Common myeloid progenitor, CD34-positive (primary cell): ENCODE data around the gene SMTNL2.
A peak's percentile ranks its signal among the peaks of the same experiment; 100 is the strongest.
"Not testable (repeated sequence)": the region's sequence is repeated elsewhere in the genome, so short reads cannot be mapped to it uniquely, and the experiment has no call there.

ENCODE experiments used
- CTCF ChIA-PET: fragments of 350-600 bp; sonication (Branson Sonifier 250); formaldehyde crosslinking; loops from one replicate; lab custom pipeline; 2021; ENCODE audit warnings: antibody characterized with exemption; lab: Charles Lee
- POLR2A ChIA-PET: fragments of 350-600 bp; sonication (Branson Sonifier 250); formaldehyde crosslinking; loops from one replicate; lab custom pipeline; 2021; ENCODE audit warnings: antibody characterized with exemption; lab: Charles Lee
- DNase-seq, 3 donors: peaks; one replicate each; pipeline versions ENCODE4 v3.0.0 to v3.0.0-alpha.2; 2013
- H3K27ac ChIP-seq, 2 experiments: 1 replicate in 1 of 2; 2 replicates in 1 of 2; pipeline ENCODE4 v1.7.0; 2013; ENCODE audit warnings: inconsistent platforms in 2 of 2, low read length in 2 of 2, mild to moderate bottlenecking in 2 of 2, low read depth in 1 of 2, moderate library complexity in 1 of 2; ENCODE audit not compliant: severe bottlenecking in 2 of 2, insufficient read depth in 1 of 2, poor library complexity in 1 of 2
- H3K27me3 ChIP-seq, 5 experiments: replicated peaks in 2 of 5; 1 replicate in 3 of 5; 2 replicates in 2 of 5; pipeline versions ENCODE4 v1.6.1 to v1.7.0; 2013; ENCODE audit warnings: low read length in 4 of 5, mild to moderate bottlenecking in 2 of 5, moderate library complexity in 2 of 5, inconsistent platforms in 1 of 5; ENCODE audit not compliant: insufficient read depth in 5 of 5, control insufficient read depth in 4 of 5
- H3K36me3 ChIP-seq, 4 experiments: 1 replicate in 2 of 4; 2 replicates in 2 of 4; pipeline versions ENCODE4 v1.6.1 to v1.7.0; 2013; ENCODE audit warnings: low read length in 3 of 4, control low read depth in 1 of 4, mild to moderate bottlenecking in 1 of 4; ENCODE audit not compliant: control insufficient read depth in 4 of 4, insufficient read depth in 4 of 4
- H3K4me1 ChIP-seq, 4 experiments: 1 replicate in 3 of 4; 2 replicates in 1 of 4; pipeline versions ENCODE4 v1.6.1 to v1.7.1; 2013; ENCODE audit warnings: low read length in 3 of 4, mild to moderate bottlenecking in 3 of 4, control low read depth in 1 of 4, inconsistent platforms in 1 of 4, moderate library complexity in 1 of 4; ENCODE audit not compliant: control insufficient read depth in 4 of 4, insufficient read depth in 4 of 4; ENCODE audit errors: control extremely low read depth in 1 of 4
- H3K4me3 ChIP-seq, 7 experiments: 1 replicate in 4 of 7; 2 replicates in 3 of 7; pipeline versions ENCODE4 v1.5.1 to v1.7.0; 2013; ENCODE audit warnings: mild to moderate bottlenecking in 7 of 7, low read length in 6 of 7, moderate library complexity in 6 of 7, inconsistent platforms in 2 of 7, low read depth in 2 of 7, control low read depth in 1 of 7; ENCODE audit not compliant: insufficient read depth in 4 of 7, control insufficient read depth in 1 of 7; ENCODE audit errors: extremely low read depth in 1 of 7
- H3K9me3 ChIP-seq, 5 experiments: 1 replicate in 4 of 5; 2 replicates in 1 of 5; pipeline versions ENCODE4 v1.6.1 to v1.7.1; 2013; ENCODE audit warnings: low read length in 4 of 5, mild to moderate bottlenecking in 2 of 5, inconsistent platforms in 1 of 5, low read depth in 1 of 5, moderate library complexity in 1 of 5; ENCODE audit not compliant: control insufficient read depth in 4 of 5, insufficient read depth in 2 of 5; ENCODE audit errors: control extremely low read depth in 1 of 5
- WGBS: methylation state at CpG from one replicate; pipeline ENCODE4 v1.1.5; 2013; ENCODE audit not compliant: insufficient coverage; 5-methylcytosine and 5-hydroxymethylcytosine counted together

SMTNL2 gene

GRCh38 chr17:4604736-4605135 lies 20.4 kb downstream of the SMTNL2 start:
- DNase-seq, H3K27ac ChIP-seq, H3K9me3 ChIP-seq, H3K4me3 ChIP-seq, H3K27me3 ChIP-seq, H3K36me3 ChIP-seq, POLR2A ChIA-PET: not testable (repeated sequence)
- 94% methylated on average over 10 of the region's 11 CpGs for WGBS
- H3K4me1 ChIP-seq: peaks cover 0 to 17% (median 15%) of the 10 kb centered on the region in 4 experiments
- CTCF ChIA-PET: interaction anchor here (1.4 to 1.7 kb wide), 2 partner anchors 9 to 11 kb away, joined by 3 to 6 read pairs; no protein-coding TSS in a partner anchor

- CTCF ChIA-PET: interaction anchor here (0.7 to 1.7 kb wide), 2 partner anchors 10 to 39 kb away, joined by 3 to 6 read pairs; no protein-coding TSS in a partner anchor
- 77% methylated on average over 8 of the region's 12 CpGs for WGBS
- H3K27ac ChIP-seq: no peak overlapping the region
- no peaks in the 10 kb centered on the region for H3K36me3 ChIP-seq
- DNase-seq: peak in 2 of 3 donors; percentile 21 to 36
- no peaks in the 10 kb centered on the region for H3K27me3 ChIP-seq
- H3K4me3 ChIP-seq: no peak overlapping the region
- POLR2A ChIA-PET: no interaction called here
- H3K9me3 ChIP-seq: no peaks in the 10 kb centered on the region
- H3K4me1 ChIP-seq: peaks cover 0 to 17% (median 15%) of the 10 kb centered on the region in 4 experiments
Measured at GRCh38 chr17:4605826-4606225, 21.5 kb downstream of the SMTNL2 start.

- POLR2A ChIA-PET: interaction anchor here (0.8 kb wide), 1 partner anchor 20 kb away, joined by 4 read pairs; no protein-coding TSS in a partner anchor
- CTCF ChIA-PET: interaction anchor here (0.6 to 4.0 kb wide), 9 partner anchors 8 to 41 kb away, joined by 3 to 16 read pairs (median 3); no protein-coding TSS in a partner anchor
- H3K4me1 ChIP-seq: peaks cover 0 to 17% (median 15%) of the 10 kb centered on the region in 4 experiments
- no peaks in the 10 kb centered on the region for H3K36me3 ChIP-seq
- peak overlapping the region in 2 of 7 experiments; percentile 8 to 13 for H3K4me3 ChIP-seq
- no peak overlapping the region for H3K27ac ChIP-seq
- peak in 2 of 3 donors; percentile 62 to 74 for DNase-seq
- no peaks in the 10 kb centered on the region for H3K9me3 ChIP-seq
- H3K27me3 ChIP-seq: no peaks in the 10 kb centered on the region
- WGBS: 73% methylated on average over 25 of the region's 25 CpGs
Measured at GRCh38 chr17:4607261-4607741, 23.0 kb downstream of the SMTNL2 start.

DNA sequence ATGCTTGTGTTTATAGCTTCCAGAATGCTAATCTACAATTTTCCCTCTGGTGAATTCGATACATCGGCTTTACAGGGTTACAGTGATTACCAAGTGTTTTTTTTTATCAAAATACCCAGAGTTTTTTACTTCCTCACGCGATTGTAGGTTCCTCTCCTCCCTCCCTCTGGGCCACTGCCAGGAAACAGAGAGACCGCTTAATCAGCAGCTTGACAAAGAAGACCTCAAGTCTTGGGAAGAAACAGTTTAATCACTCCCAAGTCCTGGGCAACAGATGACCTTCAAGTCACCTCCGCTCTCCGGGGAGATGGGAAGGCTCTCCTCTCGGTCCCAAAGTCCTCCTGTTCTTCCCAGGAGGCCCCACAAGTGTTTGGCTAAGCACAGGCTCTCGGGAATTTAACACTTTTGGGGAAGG lies 23.5 kb downstream of the SMTNL2 start:
- peak; percentile 90 to 93 (median 92) for DNase-seq
- no peak overlapping the region for H3K27ac ChIP-seq
- no peaks in the 10 kb centered on the region for H3K27me3 ChIP-seq
- no peaks in the 10 kb centered on the region for H3K9me3 ChIP-seq
- 0% methylated on average over 4 of the region's 9 CpGs for WGBS
- POLR2A ChIA-PET: interaction anchor here (0.8 kb wide), 1 partner anchor 21 kb away, joined by 4 read pairs; no protein-coding TSS in a partner anchor
- H3K36me3 ChIP-seq: no peaks in the 10 kb centered on the region
- H3K4me1 ChIP-seq: peaks cover 0 to 17% (median 15%) of the 10 kb centered on the region in 4 experiments
- CTCF ChIA-PET: interaction anchor here (0.6 to 4.0 kb wide), 9 partner anchors 9 to 41 kb away, joined by 3 to 16 read pairs (median 3); no protein-coding TSS in a partner anchor
- H3K4me3 ChIP-seq: peak overlapping the region in 2 of 7 experiments; percentile 8 to 13

DNA sequence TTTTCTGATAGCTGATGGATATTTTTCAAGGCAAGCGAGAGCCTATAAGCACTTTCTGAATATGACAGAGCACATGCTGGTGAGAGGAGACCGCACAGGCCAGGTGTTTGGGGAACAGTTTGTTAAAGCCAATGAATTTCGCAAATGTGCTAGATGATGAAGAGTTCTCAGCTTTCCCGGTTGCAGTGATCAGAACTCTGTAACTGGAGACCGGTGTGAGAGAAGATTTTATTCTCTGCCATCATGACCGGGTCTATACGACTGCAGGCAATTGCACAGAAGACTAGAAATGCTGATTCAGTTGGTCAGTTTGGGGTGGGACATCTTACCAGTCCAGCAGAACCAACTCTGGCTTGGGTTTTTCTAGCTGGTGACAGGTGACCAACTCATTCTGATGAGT lies 25.4 kb downstream of the SMTNL2 start:
- H3K36me3 ChIP-seq: no peaks in the 10 kb centered on the region
- no peaks in the 10 kb centered on the region for H3K27me3 ChIP-seq
- WGBS: 98% methylated on average over 7 of the region's 7 CpGs
- H3K4me1 ChIP-seq: peaks cover 0 to 17% (median 15%) of the 10 kb centered on the region in 4 experiments
- ChIA-PET POLR2A (no interaction called here), CTCF (interaction anchor here (1.1 to 4.0 kb wide), 4 partner anchors 15 to 42 kb away, joined by 3 to 16 read pairs (median 4); no protein-coding TSS in a partner anchor)
- DNase-seq: no peak
- H3K9me3 ChIP-seq: no peaks in the 10 kb centered on the region
- no peak overlapping the region for H3K27ac ChIP-seq
- no peak overlapping the region for H3K4me3 ChIP-seq

GRCh38 chr17:4610162-4610561 lies 25.8 kb downstream of the SMTNL2 start:
- 94% methylated on average over 3 of the region's 5 CpGs for WGBS
- DNase-seq: no peak
- Histone ChIP-seq H3K4me3 (no peak overlapping the region), H3K9me3 (no peaks in the 10 kb centered on the region), H3K27me3 (no peaks in the 10 kb centered on the region), H3K27ac (no peak overlapping the region), H3K4me1 (peaks cover 0 to 17% (median 15%) of the 10 kb centered on the region in 4 experiments), H3K36me3 (no peaks in the 10 kb centered on the region)
- ChIA-PET CTCF (interaction anchor here (0.6 to 4.0 kb wide), 5 partner anchors 14 to 180 kb away, joined by 3 to 16 read pairs (median 4); no protein-coding TSS in a partner anchor), POLR2A (no interaction called here)

- CTCF ChIA-PET: interaction anchor here (0.6 to 4.0 kb wide), 5 partner anchors 14 to 180 kb away, joined by 3 to 16 read pairs (median 4); no protein-coding TSS in a partner anchor
- POLR2A ChIA-PET: no interaction called here
- Histone ChIP-seq H3K4me1 (peaks cover 0 to 17% (median 15%) of the 10 kb centered on the region in 4 experiments), H3K4me3 (no peak overlapping the region), H3K36me3 (no peaks in the 10 kb centered on the region), H3K9me3 (no peaks in the 10 kb centered on the region), H3K27ac (no peak overlapping the region), H3K27me3 (no peaks in the 10 kb centered on the region)
- WGBS: 98% methylated on average over 4 of the region's 6 CpGs
- no peak for DNase-seq
Measured at GRCh38 chr17:4610656-4611055, 26.3 kb downstream of the SMTNL2 start.
